Right atrium auricular region (tissue), 2 donors: ENCODE measurements around the gene ALMS1. TPM values are rescaled to one million over a fixed set of nuclear protein-coding genes. Genes with fewer than 3 reads are reported as not detected.
"Not testable (repeated sequence)": the region's sequence is repeated elsewhere in the genome, so short reads cannot be mapped to it uniquely, and the experiment has no call there.

Source experiments
- DNase-seq: peaks from one replicate; pipeline ENCODE4 v3.0.0-alpha.2; 2019; ENCODE audit warnings: low spot score
- H3K27ac ChIP-seq, 2 donors: fragments of 200-600 bp; sonication (generic); 1 replicate in 1 of 2; 2 replicates in 1 of 2; pipeline ENCODE4 v1.5.1; 2016 to 2019
- H3K27me3 ChIP-seq, 2 donors: fragments of 200-600 bp; sonication (generic); one replicate each; pipeline versions ENCODE4 v1.5.1 to v1.6.0; 2017 to 2019
- H3K36me3 ChIP-seq: fragments of 200-600 bp; sonication (generic); one replicate; pipeline ENCODE4 v1.5.1; 2016
- H3K4me1 ChIP-seq, 2 donors: fragments of 200-600 bp; sonication (generic); one replicate each; pipeline versions ENCODE4 v1.5.1 to v1.6.0; 2017 to 2019
- H3K4me3 ChIP-seq, 2 donors: fragments of 200-600 bp; sonication (generic); 1 replicate in 1 of 2; 2 replicates in 1 of 2; pipeline ENCODE4 v1.5.1; 2017 to 2019; ENCODE audit warnings: mild to moderate bottlenecking in 1 of 2, moderate library complexity in 1 of 2
- H3K9me3 ChIP-seq, 2 donors: fragments of 200-600 bp; sonication (generic); one replicate each; pipeline ENCODE4 v1.5.1; 2019
- total RNA-seq, 2 donors: library from RNA; depleted of rRNA; stranded (reverse); fragments of >200 nt; gene quantifications; one replicate each; pipeline ENCODE4 v1.1.0, GENCODE V29; 2016
- TF ChIP-seq, protein P1 (sequence below), 2 donors: fragments of 200-600 bp; sonication (generic); IDR thresholded peaks; one replicate each; pipeline ENCODE4 v1.5.1; 2019; ENCODE audit warnings: antibody characterized with exemption in 2 of 2

The ALMS1 gene
- total RNA-seq, 2 donors from 2014 or later = 8.7 to 14.9 TPM

- no peak overlapping the region for H3K27ac ChIP-seq
- H3K27me3 ChIP-seq = no peaks in the 10 kb centered on the region
- no peaks in the 10 kb centered on the region for H3K9me3 ChIP-seq
- H3K4me1 ChIP-seq = no peaks in the 10 kb centered on the region
- H3K4me3 ChIP-seq = no peak overlapping the region
- TF ChIP-seq, protein P1, sequence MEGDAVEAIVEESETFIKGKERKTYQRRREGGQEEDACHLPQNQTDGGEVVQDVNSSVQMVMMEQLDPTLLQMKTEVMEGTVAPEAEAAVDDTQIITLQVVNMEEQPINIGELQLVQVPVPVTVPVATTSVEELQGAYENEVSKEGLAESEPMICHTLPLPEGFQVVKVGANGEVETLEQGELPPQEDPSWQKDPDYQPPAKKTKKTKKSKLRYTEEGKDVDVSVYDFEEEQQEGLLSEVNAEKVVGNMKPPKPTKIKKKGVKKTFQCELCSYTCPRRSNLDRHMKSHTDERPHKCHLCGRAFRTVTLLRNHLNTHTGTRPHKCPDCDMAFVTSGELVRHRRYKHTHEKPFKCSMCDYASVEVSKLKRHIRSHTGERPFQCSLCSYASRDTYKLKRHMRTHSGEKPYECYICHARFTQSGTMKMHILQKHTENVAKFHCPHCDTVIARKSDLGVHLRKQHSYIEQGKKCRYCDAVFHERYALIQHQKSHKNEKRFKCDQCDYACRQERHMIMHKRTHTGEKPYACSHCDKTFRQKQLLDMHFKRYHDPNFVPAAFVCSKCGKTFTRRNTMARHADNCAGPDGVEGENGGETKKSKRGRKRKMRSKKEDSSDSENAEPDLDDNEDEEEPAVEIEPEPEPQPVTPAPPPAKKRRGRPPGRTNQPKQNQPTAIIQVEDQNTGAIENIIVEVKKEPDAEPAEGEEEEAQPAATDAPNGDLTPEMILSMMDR (IDR thresholded peaks at IDR 0.05) = no peak
- H3K36me3 ChIP-seq = peaks cover 19% of the 10 kb centered on the region
- DNase-seq = no peak
Measured at GRCh38 chr2:73489053-73489452, 103.4 kb downstream of the ALMS1 start.

GRCh38 chr2:73494031-73494430 is 108.4 kb downstream of the ALMS1 start:
- DNase-seq = no peak
- Histone ChIP-seq H3K27ac (no peak overlapping the region), H3K36me3 (peaks cover 19% of the 10 kb centered on the region), H3K4me1 (no peaks in the 10 kb centered on the region), H3K4me3 (no peak overlapping the region), H3K9me3 (no peaks in the 10 kb centered on the region), H3K27me3 (no peaks in the 10 kb centered on the region)
- TF ChIP-seq, protein P1 (IDR thresholded peaks at IDR 0.05) = no peak

DNA sequence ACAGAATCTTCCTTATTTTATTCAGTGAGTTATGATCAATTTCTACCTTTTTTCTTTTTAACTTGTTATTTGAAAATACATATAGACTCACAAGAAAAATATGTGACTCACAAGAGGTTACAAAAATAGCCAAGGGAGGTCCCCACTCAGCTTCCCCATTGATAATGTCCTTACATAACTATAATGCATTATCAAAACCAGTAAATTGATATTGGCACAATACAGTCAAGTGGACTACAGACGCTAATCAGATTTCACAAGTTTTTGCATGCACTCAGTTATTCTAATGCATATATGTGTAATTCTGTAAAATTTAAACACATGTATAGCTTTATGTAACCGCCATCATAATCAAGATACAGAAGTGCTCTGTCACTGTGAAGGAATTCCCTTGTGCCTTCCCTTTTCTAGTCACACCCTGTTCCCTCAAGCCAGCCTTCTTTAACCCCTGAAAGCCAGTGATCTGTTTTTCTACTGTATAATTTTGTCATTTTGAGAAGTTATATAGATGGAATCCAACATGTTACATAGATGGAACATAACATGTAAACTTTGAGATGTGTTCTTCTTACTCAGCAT is 118.4 kb downstream of the ALMS1 start:
- Histone ChIP-seq H3K9me3 (no peaks in the 10 kb centered on the region), H3K4me3 (no peak overlapping the region), H3K36me3 (no peaks in the 10 kb centered on the region), H3K4me1 (no peaks in the 10 kb centered on the region), H3K27me3 (no peaks in the 10 kb centered on the region), H3K27ac (no peak overlapping the region)
- TF ChIP-seq, protein P1 (IDR thresholded peaks at IDR 0.05) = no peak
- DNase-seq = no peak

- not testable (repeated sequence) for DNase-seq, H3K9me3 ChIP-seq
Measured at GRCh38 chr2:73504850-73505249, 119.2 kb downstream of the ALMS1 start.

GRCh38 chr2:73510470-73510869 is 124.8 kb downstream of the ALMS1 start:
- not testable (repeated sequence) for DNase-seq, H3K9me3 ChIP-seq, H3K27me3 ChIP-seq, H3K36me3 ChIP-seq, H3K4me1 ChIP-seq, H3K27ac ChIP-seq, H3K4me3 ChIP-seq

More at GRCh38 chr2:73504850-73505249, 119.2 kb downstream of the ALMS1 start:
- H3K27ac ChIP-seq, H3K36me3 ChIP-seq, H3K4me3 ChIP-seq, H3K27me3 ChIP-seq, H3K4me1 ChIP-seq: not testable (repeated sequence)

DNA sequence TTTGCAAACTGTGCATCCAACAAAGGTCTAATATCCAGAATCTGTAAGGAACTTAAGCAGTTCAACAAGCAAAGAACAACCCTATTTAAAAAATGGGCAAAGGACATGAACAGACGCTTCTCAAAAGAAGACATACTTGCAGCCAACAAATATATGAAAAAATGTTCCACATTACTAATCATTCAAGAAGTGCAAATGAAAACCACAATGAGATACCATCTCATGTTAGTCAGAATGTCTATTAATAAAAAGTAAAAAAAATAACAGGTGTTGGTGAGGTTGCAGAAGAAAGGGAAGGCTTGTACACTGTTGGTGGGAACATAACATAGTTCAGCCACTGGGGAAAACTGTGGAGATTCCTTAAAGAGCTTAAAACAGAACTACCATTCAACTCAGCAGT is 130.4 kb downstream of the ALMS1 start:
- Histone ChIP-seq H3K9me3 (peaks cover 0 to 5% of the 10 kb centered on the region in 2 donors), H3K4me3 (no peak overlapping the region), H3K4me1 (no peaks in the 10 kb centered on the region), H3K27me3 (no peaks in the 10 kb centered on the region), H3K36me3 (peaks cover 13% of the 10 kb centered on the region), H3K27ac (no peak overlapping the region)
- no peak for DNase-seq
- TF ChIP-seq, protein P1 (IDR thresholded peaks at IDR 0.05) = no peak

DNA sequence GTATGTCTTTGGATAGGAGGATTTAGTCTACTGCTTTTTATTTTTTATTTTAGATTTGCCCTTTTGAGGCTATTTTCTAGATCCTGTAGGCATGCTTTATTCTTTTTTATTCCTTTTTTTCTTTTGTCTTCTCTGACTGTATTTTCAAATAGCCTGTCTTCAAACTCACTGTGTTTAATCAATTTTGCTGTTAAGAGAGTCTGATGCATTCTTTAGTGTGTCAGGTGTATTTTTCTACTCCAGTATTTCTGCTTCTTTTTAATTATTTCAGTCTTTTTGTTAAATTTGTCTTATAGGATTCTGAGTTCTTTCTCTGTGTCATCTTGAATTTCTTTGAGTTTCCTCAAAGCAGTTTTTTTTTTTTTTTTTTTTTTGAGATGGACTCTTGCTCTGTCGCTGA is 143.1 kb downstream of the ALMS1 start:
- Histone ChIP-seq H3K4me3 (no peak overlapping the region), H3K9me3 (peaks cover 3 to 40% of the 10 kb centered on the region in 2 donors), H3K36me3 (peaks cover 11% of the 10 kb centered on the region), H3K27ac (no peak overlapping the region), H3K27me3 (no peaks in the 10 kb centered on the region), H3K4me1 (no peaks in the 10 kb centered on the region)
- TF ChIP-seq, protein P1 (IDR thresholded peaks at IDR 0.05) = no peak
- DNase-seq = no peak

GRCh38 chr2:73530773-73531172 is 145.1 kb downstream of the ALMS1 start:
- H3K27me3 ChIP-seq, H3K27ac ChIP-seq, H3K4me3 ChIP-seq, H3K4me1 ChIP-seq, DNase-seq: not testable (repeated sequence)
- Histone ChIP-seq H3K36me3 (peaks cover 15% of the 10 kb centered on the region), H3K9me3 (peaks cover 3 to 27% of the 10 kb centered on the region in 2 donors)
